GM20000 (cell line): Measurements from ENCODE around the gene TMEM151A.
A peak's percentile ranks its signal among the peaks of the same experiment; 100 is the strongest.

Experiments used
- DNase-seq: peaks from one replicate; pipeline ENCODE4 v3.0.0; 2012; ENCODE audit warnings: low spot score
- CTCF ChIP-seq: IDR thresholded peaks from 2 replicates; pipeline ENCODE4 v1.5.1; 2012; ENCODE audit warnings: mild to moderate bottlenecking, control low read depth; ENCODE audit errors: extremely low read depth, missing control alignments

TMEM151A gene

GRCh38 chr11:66334605-66335442, 43.1 kb downstream of the TMEM151A start:
- no peak for TF ChIP-seq CTCF
- peak; percentile 62 for DNase-seq

- TF ChIP-seq CTCF = no peak
- DNase-seq = no peak
Measured at GRCh38 chr11:66335531-66336233, 44.0 kb downstream of the TMEM151A start.

GRCh38 chr11:66336234-66337102, 44.8 kb downstream of the TMEM151A start, which contains the start of gene RIN1:
Gene RIN1, minus strand, starts transcription at chr11:66336434. Its CDS starts 32 bp downstream, at chr11:66336402.
- DNase-seq = peak; percentile 85
- TF ChIP-seq CTCF = no peak

- no peak for DNase-seq
- no peak for TF ChIP-seq CTCF
Measured at GRCh38 chr11:66337103-66337899, 45.6 kb downstream of the TMEM151A start.

GRCh38 chr11:66338276-66339161, 46.8 kb downstream of the TMEM151A start:
- TF ChIP-seq CTCF = no peak
- DNase-seq = no peak

- no peak for DNase-seq
- no peak for TF ChIP-seq CTCF
Measured at GRCh38 chr11:66339162-66339675, 47.5 kb downstream of the TMEM151A start.
